NCI-H187 (cell line): ENCODE data around the gene CFI.

Experiments
- DNase-seq, 2 experiments: peaks; one replicate each; lab custom pipeline; 2025; lab: John Stamatoyannopoulos, UW

CFI gene

DNA sequence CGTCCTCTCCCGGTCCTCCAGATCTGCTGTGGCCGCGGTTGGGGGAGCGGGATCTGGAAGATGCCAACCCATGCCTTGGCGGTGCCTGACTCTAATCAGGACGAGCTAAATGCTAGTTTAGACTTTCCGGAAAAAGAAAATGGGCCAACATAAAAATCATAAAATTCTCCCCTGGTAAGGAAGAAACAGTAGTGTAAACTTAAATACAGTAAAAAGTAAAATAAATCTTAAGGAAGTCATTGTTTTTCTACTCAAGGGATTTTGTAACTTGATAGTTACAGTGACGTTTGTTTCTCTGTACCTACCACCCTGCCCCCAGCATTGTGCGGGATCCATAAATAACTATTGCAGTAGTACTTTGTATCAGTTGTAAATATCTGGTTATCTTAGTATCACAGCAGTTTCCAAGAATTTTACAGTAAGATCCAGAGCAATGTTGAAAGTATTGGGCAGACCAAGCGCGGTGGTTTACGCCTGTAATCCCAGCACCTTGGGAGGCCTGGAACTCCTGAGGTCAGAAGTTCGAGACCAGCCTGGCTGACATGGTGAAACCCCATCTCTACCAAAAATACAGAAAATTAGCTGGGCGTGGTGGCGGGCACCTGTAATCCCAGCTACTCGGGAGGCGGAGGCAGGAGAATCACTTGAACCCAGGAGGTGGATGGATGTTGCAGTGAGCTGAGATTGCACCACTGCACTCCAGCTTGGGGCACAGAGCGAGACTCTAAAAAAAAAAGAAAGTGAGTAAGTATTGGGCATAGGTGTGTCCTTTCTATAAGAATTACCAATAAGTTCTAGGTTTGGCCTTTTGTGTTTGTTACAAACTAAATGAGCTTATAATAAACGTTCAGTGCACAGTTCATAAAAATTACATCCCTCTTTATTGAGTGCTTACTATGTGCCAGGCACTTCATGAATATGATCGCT is 70.9 kb downstream of the CFI start:
- no peak for DNase-seq

DNA sequence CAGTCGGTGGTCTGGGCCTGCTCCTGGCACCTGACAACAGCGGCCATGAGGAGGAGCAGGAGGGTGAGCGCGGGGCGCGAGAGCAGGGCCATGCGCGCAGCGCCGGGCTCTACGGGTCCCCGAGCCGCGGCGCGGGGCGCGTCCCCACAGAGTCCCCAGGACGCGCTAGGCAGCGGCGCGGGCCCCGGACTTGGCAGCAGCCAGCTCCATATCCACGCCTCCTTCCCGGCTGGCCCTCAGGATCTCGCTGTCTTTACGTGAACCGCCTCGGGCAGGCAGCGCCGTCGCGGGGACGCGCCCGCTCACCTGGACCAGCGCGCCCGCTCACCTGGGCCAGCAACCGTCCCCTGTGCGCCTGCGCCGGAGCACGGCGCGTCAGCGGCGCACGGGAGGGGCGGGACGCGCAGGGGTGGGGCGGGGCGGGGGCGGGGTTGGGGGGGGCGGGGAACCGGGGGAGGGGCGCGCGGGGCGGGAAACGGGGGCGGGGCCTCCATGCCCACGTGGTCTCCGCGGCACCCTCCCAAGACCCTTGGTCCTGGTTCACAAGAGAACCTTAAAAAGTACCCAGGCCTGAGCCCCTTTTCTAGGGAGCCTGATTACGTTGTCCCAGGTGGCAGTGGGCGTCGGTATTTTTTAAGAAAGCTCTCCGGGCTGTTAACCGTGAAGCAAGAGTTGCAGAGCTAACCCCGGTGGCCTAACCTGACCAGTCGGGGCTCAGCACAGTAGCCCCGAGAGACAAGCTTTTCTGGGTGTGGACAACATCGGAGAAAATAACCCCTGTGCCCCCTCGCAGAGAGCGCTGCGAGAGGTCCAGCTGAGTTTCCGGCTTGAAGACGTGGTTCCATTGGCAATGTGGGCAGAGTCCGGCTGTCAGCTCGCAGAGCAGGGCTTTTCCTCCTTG is 71.8 kb downstream of the CFI start, which contains the start of gene PLA2G12A:
PLA2G12A (minus strand) TSS at position 353 of the 901 bp plus-strand sequence; CDS start at position 92, 261 bp downstream.
- DNase-seq: peak; percentile 65 to 72

DNA sequence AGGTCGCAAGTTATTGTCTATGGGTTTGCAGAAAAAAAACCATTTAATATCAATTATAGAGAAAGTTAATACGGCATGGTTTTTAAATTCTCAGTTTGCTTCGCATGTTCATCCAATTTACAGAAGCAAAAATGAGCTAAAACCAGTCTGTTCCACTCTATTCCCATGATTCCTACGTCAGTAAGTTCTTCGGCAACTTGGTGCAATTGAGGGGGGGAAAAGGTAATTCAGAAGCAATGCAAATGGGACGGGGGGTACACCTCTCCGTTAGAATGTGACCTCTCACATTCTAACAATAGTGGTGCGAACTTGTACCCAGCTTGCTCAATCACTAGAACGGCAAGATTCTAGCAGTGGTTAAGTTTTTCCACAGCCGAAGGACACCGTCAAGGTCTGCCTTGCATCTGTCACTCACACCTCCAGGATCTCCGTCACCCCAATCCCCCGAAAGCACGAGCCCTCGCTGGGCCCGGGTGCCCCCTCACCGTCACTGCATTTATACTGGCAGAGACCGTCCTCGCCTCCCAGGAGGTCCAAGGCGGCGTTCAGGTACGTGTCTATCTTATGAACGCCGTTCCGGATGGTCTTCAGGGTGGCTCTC is 72.6 kb downstream of the CFI start:
- DNase-seq: no peak

DNA sequence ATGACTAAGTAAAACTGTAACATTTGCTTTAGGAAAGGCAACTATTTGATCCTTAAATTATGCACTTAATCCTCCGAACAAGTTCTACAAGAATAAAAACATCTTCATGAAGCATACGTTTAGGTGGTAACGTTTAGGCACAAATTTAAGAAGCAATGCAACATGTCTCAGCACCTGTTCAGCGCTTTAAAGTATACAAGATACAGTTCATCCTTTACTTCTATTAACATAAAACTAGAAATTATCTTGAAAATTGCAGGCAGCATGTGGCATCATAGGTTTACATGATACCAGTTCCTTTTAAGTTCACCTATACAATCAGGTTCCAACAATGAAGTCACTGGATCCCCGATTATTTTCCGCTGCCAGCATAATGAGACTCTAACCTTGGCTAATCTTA is 73.4 kb downstream of the CFI start:
- no peak for DNase-seq

GRCh38 chr4:109723110-109723509 is 78.7 kb downstream of the CFI start:
- DNase-seq: no peak

DNA sequence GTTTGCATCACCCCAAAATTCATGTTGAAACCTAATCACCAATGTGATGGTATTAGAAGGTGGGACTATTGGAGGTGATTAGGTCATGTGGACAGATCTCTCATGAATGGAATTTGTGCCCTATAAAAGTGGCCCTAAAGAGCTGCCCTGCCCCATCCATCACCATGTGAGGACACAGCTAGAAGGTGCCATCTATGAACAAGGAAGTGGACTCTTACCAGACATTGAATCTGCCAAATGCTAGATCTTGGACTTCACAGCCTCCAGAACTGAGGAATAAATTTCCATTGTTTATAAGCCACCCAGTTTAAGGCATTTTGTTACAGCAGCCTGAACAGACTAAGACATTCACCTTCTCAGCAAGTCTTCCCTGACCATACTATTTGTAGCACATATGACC is 79.4 kb downstream of the CFI start:
- no peak for DNase-seq

DNA sequence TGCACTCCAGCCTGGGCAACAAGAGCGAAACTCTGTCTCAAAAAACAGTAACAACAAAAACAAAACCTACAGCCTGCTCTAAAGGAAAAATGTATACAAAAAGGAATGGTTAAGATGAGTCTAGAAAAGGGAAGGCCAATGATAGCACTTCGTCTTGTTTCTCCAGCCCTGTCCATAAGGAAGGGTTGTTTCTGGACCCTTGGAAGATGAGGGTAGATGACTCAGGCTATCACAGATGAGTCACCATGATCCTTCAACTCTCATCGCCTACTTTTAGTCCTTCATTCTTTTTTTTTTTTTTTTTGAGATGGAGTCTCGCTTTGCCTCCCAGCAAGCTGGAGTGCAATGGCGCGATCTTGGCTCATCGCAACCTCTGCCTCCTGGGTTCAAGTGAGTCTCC is 80.8 kb downstream of the CFI start:
- DNase-seq: no peak

DNA sequence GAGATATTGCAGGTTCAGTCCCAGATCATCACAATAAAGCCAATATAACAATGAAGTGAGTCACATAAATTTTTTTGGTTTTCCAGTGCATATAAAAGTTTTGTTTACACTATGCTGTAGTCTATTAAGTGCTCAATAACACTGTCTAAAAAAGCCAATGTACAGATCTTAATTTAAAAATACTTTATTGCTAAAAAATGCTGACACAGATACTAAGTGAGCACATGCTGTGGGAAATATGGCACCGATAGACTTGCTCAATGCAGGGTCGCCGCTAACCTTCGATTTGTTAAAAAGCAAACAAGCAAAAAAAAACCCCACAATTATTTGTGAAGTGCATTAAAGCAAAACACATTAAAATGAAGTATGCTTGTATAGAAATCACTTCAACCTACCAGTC is 82.2 kb downstream of the CFI start:
- no peak for DNase-seq

GRCh38 chr4:109718759-109719158 is 83.0 kb downstream of the CFI start:
- no peak for DNase-seq

GRCh38 chr4:109713500-109713899 is 88.3 kb downstream of the CFI start:
- no peak for DNase-seq

DNA sequence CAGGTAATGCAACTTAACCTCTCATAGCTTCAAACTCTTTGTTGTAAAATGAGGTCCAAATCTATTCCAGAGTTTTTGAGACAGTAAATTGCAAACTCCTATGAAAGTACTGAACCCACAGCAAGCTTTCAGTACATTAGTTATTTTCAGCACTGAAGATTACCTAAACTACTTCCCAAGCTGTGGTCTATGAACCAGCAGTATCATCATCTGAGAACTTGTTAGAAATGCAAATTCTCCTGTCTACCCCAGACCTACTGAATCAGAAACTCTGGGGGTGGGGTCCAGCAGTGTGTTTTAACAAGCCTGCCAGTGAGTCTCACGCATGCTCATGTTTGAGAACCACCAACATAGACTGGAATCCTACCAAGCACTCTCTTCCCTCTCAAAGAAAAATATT is 92.8 kb downstream of the CFI start:
- no peak for DNase-seq

DNA sequence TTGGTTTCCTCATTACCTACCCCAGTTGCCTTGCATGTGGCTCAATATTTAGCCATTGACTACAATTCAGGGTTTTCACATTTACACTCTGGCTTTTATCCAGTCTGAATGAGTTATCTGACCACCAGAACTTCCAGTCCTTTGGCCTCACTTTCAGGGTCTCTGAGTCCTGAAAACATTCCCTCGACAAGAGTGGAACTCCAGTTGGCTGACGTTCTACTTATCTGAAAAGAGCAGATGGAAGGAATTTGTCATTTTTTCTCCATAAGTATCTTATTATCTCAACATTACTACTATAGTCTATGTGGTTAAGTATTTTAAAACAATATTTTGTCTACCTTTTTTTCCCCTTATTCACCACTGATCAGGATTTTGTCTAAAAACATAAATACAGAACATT is 93.4 kb downstream of the CFI start:
- DNase-seq: no peak

GRCh38 chr4:109703664-109704361 is 98.0 kb downstream of the CFI start:
- DNase-seq: no peak

DNA sequence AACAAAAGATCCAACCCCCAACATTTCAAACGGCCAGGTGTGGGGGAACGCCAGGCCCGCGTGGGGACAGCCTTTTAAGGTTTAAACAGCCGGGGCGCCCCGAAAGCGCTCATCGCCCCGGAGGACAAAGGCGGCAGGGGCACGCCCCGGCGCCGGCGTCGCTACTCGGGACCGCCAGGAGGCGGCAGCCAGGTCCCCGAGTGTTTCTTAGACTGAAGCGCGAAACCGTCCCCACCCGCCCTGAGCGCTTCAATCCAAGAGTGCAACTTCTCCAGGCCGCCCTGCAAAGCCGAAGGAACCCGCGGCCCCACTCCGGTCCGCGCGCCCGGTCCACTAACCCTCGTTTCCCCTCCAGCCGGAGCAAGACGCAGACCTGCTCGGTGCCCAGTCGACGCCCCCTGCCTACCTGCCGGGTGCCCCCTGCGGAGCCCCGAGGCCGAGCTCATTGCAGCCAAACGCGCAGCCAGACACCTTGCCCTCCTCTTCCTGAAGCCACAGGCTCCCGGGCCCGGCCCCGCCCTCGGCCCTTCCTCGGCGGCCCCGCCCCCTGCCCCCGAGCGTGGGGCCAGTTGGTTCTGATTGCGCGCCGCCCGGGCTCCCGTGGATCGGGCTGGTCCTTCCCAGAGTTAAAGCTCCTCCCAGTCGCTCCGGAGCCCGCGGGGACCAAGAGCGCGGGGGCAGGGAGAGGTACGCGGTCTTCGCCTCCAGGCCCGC is 98.7 kb downstream of the CFI start, which contains the start of gene CASP6:
CASP6 (minus strand) TSS at position 496 of the 714 bp plus-strand sequence; CDS start at position 446, 50 bp downstream.
- peak; percentile 8 to 26 for DNase-seq

- DNase-seq: no peak
Observed at GRCh38 chr4:109701566-109702410, 100.0 kb downstream of the CFI start.

GRCh38 chr4:109699553-109700225 is 102.1 kb downstream of the CFI start:
- no peak for DNase-seq

DNA sequence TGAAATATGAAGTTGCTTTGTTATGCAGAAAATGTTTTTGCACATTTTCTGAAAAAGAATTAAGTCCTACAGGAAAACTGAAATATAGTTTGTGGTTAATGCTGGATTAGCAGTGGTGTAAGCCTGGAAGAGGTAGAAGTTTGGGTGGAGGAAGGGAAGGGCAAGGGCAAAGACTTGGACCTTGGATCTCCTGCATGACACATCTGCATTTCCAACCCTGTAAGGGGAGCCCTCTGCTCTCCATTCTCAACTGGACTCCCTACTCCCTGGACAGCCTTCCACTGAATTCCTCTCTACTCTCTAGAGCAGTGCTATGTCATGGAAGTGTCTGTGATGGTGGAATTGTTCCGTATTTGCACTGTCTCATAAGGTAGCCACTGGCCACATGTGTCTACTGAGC is 103.1 kb downstream of the CFI start:
- DNase-seq: no peak

DNA sequence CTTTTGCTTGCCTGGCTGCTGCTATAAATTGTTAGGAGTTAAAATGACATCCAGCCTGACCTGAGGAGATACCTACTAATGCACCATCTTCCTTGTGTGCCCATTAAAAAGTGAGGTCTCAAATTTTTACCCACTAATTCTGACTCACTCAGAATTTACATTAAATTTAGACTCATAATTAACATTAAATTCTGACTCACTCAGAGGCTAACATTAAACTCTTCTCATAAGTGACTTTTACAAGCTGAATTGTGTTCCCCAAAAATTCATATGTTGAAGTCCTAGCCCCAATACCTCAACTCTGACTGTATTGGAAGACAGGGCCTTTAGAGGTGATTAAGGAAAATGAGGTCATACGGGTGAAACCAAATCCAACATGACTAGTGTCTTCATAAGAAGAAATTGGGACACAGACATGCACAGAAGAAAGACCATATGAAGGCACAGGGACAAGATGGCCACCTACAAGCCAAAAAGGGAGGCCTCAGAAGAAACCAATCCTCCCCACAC is 110.3 kb downstream of the CFI start:
- DNase-seq: no peak
